GM20000 (cell line): ENCODE results near the gene SPRR1A.
"Not testable (repeated sequence)": the region's sequence is repeated elsewhere in the genome, so short reads cannot be mapped to it uniquely, and the experiment has no call there.

Experiments
- DNase-seq: peaks from one replicate; pipeline ENCODE4 v3.0.0; 2012; ENCODE audit warnings: low spot score
- TF ChIP-seq, protein P1 (sequence below): IDR thresholded peaks from 2 replicates; pipeline ENCODE4 v1.5.1; 2012; ENCODE audit warnings: mild to moderate bottlenecking, control low read depth; ENCODE audit errors: extremely low read depth, missing control alignments

The SPRR1A gene

DNA sequence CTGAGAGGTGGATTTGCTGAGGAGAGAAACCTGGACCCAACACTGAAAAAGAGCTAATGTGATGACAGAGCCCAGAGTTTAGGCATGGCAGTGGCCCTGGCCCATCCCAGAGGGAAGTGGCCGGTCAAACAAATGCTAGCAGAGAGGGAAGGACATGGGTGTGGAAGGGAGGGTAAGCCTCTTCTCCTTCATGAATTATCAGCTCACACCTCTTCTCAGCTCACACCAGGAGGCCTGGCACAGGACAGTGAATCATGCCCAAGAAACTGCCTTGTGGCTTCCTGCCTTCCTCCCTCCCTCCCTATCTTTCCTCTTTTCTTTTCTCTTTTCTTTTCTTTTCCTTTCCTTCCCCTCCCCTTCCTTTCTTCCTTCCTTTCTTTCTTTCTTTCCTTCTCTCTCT is 16.4 kb downstream of the SPRR1A start:
- DNase-seq, result no peak
- TF ChIP-seq, protein P1, sequence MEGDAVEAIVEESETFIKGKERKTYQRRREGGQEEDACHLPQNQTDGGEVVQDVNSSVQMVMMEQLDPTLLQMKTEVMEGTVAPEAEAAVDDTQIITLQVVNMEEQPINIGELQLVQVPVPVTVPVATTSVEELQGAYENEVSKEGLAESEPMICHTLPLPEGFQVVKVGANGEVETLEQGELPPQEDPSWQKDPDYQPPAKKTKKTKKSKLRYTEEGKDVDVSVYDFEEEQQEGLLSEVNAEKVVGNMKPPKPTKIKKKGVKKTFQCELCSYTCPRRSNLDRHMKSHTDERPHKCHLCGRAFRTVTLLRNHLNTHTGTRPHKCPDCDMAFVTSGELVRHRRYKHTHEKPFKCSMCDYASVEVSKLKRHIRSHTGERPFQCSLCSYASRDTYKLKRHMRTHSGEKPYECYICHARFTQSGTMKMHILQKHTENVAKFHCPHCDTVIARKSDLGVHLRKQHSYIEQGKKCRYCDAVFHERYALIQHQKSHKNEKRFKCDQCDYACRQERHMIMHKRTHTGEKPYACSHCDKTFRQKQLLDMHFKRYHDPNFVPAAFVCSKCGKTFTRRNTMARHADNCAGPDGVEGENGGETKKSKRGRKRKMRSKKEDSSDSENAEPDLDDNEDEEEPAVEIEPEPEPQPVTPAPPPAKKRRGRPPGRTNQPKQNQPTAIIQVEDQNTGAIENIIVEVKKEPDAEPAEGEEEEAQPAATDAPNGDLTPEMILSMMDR, result no peak

DNA sequence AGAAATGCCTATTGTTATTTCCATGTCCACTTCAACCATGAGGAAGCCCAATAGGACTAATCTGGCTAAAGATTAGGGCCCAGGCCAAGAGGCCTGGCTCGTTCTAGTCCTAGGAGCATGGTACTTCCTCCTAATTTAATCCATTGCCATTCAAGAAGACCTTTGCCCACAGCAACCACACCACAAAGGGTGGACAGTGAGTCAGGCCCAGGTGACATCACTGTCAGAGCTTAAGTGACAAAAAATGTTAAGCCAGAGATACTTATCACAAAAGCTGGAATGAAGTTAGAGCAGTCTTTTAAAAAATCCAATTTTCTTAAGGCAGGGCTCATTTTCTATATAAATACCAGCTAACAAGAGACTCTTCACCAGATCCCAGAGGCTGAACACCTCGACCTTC is 17.5 kb downstream of the SPRR1A start, which contains the start of gene SPRR3:
Gene SPRR3, plus strand, starts transcription at position 368 of the 400 bp plus-strand sequence. CDS start 1,272 bp downstream, outside the sequence.
- DNase-seq, result no peak
- TF ChIP-seq, protein P1, result no peak

DNA sequence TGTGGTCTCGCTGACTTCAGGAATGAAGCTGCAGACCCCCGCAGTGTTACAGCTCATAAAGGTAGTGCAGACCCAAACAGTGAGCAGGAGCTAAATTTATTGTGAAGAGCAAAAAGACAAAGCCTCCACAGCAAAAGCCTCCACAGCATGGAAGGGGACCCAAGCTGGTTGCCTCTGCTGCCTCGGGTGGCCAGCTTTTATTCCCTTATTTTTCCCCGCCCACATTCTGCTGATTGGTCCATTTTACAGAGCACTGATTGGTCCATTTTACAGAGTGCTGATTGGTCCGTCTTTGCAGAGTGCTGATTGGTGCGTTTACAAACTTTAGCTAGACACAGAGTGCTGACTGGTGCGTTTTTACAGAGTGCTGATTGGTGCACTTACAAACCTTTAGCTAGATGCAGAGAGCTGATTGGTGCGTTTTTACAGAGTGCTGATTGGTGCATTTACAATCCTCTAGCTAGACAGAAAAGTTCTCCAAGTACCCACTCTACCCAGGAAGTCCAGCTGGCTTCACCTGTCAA is 27.4 kb downstream of the SPRR1A start:
- not testable (repeated sequence) for DNase-seq

DNA sequence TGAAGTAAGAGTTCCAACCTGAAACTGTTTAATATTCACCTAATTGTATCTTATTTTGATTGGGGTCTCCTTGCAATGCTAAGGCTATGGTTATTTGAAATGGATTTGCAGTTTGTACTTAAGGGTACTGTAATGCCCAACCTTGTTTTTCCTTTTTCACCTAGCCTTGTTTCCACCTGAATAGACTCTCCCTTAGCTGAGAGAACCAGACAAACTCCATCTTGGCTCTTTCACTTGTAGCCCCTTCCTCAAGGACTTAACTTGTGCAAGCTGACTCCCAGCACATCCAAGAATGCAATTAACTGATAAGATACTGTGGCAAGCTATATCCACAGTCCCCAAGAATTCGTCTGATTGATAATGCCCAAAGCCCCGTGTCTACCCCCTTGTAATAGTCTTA is 37.9 kb downstream of the SPRR1A start:
- DNase-seq, result not testable (repeated sequence)

DNA sequence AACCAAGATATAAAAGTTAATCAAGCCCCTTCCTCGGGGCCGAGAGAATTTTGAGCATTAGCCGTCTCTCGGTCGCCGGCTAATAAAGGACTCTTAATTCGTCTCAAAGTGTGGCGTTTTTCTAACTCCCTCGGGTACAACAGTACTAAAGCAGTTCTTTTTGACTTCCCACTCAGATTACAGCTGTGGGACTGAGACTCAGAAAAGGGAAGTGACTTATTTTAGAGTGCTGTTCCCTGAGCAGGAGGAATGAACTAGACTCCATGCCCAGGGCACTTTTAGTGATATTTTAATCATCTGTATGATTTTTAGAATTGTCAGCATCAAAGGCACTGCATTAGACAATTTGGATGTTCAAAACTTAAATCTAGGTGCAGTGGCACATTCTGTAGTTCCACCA is 38.5 kb downstream of the SPRR1A start:
- not testable (repeated sequence) for DNase-seq

DNA sequence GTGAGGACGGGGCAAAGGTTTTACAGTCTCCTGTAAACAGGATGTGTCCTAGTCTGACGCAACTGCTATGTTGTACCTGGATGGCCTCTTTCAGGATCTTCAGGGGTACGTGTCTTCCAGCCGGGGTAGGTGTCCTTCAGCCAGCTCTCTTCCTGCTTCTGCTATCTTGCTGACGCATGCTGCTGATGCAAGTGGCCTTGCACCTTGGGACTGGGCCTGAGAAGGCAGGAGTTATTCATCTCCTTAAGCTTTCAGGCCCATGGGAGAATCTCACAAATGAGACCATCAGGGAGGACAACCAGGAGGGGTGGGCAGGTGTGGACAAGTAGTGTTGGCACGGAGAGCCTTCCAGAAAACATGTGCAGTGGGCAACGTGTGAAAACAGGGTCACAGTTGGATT is 39.2 kb downstream of the SPRR1A start:
- DNase-seq, result no peak
- TF ChIP-seq, protein P1, result no peak

DNA sequence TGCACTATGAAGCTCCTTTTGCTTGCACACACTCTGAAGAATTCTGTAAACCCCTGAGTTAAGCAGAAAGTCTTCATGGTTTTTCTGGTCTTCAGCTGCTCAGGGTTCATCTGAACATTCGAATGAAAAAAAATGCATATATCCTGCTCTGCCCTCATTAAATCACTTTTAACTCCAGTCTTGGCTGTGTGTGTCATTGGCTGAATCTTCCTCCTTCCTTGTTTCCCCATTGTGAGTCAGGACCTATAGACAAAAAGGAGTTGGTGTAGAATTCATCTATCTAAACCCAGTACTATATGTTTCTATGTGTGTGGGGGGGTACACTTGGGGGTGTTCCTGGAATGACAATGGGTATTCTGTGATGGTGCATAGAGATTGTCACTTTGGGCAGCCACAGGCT is 40.5 kb downstream of the SPRR1A start:
- no peak for DNase-seq
- TF ChIP-seq, protein P1, result no peak

DNA sequence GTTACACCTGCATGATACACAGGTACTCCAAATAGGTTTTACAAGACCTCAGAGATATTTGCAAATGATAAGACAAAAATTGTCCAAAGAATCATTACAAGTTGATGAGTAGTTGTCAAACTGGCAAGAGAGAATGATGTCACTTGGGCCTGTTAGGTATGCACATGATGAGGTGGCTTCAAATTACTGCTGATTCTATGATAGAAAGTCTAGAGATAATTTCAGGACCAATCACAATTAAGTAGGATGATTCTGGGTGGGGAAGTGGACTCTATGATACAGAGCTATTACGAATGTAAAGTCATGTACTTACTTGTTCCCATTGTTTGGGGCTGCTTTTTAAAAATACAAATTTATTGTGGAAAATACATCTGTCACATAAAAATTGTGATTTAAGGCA is 41.9 kb downstream of the SPRR1A start:
- TF ChIP-seq, protein P1, result no peak
- no peak for DNase-seq

DNA sequence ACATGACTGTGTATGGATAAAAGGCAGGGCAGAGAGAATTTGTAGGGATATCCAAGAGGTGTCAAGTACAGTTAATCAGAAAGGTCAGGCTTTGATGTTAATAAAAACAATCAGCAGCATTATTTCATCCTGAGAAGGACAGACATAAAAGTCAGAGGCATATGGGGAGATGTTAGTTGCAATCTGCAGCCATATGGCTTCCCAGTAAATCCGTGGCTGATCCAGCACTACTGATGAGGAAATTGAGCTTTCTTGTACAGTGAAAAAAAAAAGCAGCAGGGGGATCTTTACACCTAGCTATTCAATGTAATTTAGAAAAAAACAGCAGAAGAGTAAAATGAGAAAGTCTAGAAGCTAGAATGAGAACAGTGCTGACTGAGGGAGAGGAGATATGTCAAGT is 44.9 kb downstream of the SPRR1A start:
- no peak for DNase-seq
- TF ChIP-seq, protein P1, result no peak
